ENCODE data around the gene DOCK1. TPM values are rescaled to one million over a fixed set of nuclear protein-coding genes. Genes with fewer than 3 reads are reported as not detected.
A peak's percentile ranks its signal among the peaks of the same experiment; 100 is the strongest.

The DOCK1 gene
- total RNA-seq, 1 experiment from 2014 or later = 22.0 TPM

DNA sequence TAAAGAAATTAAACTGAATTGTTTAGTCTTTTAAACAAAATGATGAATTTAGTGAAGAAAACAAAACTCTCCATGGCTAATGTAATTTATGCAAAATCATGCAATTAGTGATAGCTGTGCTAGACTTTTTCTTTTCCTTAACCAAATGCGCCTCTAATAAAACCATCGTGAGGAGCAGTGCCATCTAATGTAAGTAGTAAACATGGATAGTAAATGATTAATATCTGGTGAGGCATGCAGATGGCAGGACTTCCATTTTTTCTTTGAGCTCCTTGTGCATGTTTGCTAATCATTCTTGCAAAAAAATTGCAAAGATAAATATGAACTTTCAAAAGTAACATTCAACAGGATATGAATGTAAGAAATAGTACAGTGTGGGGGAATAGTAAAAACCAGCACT, 288.9 kb downstream of the DOCK1 start:
- H3K27me3 ChIP-seq = no peaks in the 10 kb centered on the region
- DNase-seq = no peak
- H3K4me3 ChIP-seq = no peak overlapping the region
- H3K9me3 ChIP-seq = no peaks in the 10 kb centered on the region
- H3K36me3 ChIP-seq = no peaks in the 10 kb centered on the region

DNA sequence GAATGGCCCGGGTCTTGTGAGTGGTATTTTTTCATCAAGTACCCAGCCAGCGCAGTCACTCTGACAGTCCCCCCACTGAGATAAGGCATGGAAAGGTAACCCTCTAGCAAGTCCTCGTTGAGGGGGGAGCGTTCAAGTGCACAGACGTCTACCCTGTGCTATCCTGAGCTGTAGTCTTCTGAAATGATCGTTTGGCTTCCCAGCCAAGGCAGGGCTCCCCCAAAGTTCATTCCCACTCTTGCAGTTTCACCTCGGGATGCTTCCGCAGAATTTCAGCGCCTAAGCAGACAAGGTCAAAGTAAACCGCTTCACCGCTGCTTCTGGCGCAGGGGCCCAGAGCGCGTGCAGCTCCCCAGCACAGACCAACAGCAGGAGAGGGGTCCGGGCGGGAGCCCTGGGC, 289.4 kb downstream of the DOCK1 start:
- Histone ChIP-seq H3K4me3 (no peak overlapping the region), H3K27me3 (no peaks in the 10 kb centered on the region), H3K36me3 (no peaks in the 10 kb centered on the region), H3K9me3 (no peaks in the 10 kb centered on the region)
- no peak for DNase-seq

DNA sequence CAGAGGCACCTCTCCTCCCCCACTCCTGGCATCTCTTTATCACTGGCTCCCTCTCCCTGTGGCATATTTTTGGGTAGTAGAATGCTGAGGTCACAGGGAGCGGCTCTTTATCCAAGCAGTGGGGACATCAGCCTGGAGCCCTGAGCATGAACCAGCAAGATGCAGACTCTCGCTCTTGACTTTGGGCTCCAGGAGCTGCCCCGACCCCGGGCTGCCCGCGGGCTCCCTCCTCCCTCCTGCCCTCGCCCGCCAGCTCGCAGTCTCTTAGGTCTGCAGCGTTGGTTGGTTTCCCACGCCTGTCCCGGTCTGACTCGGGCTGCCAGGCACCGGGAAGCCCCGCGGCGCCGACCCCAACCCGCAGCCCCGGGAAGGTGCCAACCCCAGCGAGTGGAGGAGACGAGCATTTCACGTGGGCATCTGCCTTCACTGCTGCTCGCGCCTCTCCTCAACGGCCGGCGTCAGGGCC, 289.8 kb downstream of the DOCK1 start:
- H3K9me3 ChIP-seq = no peaks in the 10 kb centered on the region
- no peaks in the 10 kb centered on the region for H3K27me3 ChIP-seq
- DNase-seq = no peak
- H3K4me3 ChIP-seq = no peak overlapping the region
- H3K36me3 ChIP-seq = no peaks in the 10 kb centered on the region

DNA sequence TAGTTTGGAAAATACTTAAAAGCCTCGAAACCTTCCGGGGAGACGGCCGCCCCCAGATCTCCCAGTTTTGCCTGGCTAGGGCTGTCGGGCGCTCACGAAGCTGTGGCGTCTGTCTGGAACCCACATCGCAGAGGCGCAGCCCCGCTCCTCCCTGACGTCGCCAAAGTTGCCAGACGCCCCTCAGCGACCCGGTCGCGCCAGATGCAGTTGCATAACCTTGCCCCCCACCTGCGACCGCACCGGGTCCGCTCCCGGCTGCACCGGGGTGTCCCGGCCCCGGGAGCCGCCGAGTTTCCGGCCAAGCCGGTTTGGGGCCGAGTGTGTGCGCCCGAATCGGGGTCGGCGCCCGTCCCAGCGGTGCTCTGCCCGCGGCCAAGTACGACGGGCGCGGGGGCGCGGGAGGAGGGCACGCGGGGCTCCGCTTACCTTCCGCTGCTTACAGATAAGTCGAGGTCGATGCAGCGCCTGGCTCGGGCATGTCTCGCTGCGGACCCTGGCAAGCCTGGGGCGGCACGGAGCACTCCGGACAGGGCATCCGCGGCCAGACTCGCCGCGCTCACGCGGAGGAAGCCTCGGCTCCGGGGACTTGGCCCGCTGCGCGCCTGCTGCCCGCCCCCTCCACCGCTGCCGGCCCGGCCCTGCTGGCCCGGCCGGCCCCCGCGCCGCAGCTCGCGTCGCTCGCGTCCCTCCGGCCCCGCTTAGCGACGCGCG, 290.5 kb downstream of the DOCK1 start:
- H3K4me3 ChIP-seq = no peak overlapping the region; the same call in 1 of the 2 replicates
- DNase-seq = peak; percentile 39

DNA sequence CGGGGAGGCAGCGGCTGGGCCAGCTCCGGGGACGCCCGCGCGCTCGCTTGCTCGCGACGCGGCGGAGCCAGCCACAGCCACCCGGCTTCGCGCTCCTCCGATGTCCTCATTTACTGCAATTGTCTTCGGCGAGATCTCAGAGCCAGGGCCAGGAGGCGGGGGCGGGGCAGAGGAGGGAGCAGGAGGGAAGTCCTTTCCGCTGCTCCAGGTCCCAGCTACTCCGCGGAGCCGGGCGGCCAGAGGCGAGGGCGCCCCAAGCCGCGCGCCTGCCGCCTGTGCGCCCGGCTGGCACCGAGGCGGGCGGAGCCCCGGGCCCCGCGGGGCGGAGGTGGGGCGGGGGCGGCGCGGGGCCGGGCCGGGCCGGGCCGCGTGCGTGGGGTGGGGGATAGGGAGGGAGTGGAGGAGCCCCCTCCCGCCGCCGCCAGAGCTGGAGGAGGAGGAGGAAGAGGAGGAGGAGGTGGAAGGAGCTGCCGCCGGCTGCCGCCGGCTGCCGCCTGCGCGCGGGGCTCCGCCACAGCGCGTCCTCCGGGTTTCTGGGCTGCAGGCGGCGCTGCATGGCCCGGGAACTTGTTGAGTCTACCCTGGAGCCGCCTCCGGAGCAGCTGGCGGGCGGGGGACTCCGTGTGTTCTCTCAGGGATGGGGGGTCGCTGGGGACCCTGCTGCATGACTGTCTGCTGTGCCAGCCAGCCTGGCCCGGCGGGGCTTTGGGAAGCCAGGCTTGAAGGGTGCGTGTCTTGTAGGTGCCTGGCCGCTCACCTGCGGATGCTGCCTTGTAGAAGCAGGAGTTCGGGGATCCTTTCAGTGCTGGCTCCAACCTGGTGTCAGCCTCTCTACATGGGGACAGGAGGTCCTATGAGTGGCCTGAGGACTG, 291.3 kb downstream of the DOCK1 start, which contains the start of gene INSYN2A:
INSYN2A (minus strand) TSS at position 310 of the 872 bp plus-strand sequence. CDS start 20,196 bp downstream, outside the sequence.
- H3K27me3 ChIP-seq = no peaks in the 10 kb centered on the region
- H3K36me3 ChIP-seq = no peaks in the 10 kb centered on the region
- DNase-seq = peak; percentile 67
- H3K4me3 ChIP-seq = peak within 1 kb of the TSS; percentile 45
- H3K9me3 ChIP-seq = no peaks in the 10 kb centered on the region

More for the DNA sequence above, 290.5 kb downstream of the DOCK1 start:
- no peaks in the 10 kb centered on the region for H3K27me3 ChIP-seq
- H3K9me3 ChIP-seq = no peaks in the 10 kb centered on the region
- H3K36me3 ChIP-seq = no peaks in the 10 kb centered on the region

DNA sequence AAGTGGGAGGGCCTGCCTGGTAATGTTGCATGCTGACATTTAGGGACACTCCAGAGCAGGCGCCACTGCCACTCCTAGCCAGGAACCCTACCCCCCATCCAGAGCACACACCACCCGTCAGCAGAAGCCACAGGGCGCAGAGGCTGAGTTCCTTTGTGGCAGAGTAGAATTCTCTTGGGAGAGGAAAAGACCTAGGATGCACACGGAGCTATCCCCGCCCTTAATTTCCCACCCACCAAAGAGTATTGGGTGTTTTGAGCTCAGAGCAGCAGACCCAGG, 291.9 kb downstream of the DOCK1 start:
- DNase-seq = no peak
- H3K4me3 ChIP-seq = peak overlapping the region; percentile 45

DNA sequence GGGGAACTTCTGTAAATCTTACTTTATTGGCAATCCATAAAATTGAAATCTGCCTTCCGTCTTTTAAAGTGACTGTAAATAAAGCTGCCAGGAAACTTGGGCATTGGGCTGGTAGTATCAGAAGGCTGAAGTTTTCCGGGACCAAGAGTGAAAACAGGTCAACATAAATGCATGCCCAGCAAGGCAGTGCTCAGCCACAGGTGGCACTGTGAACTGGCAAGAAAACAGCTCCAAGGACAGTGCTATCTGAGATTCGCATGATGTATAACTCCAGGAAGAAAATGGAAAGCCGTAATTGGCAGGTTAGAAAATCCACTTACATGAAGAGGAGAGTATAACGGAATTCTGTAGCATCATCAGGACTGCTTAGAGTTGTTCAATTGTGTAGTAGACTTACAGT, 293.1 kb downstream of the DOCK1 start:
- no peaks in the 10 kb centered on the region; the same call in 1 of the 2 replicates for H3K36me3 ChIP-seq
- no peaks in the 10 kb centered on the region for H3K27me3 ChIP-seq
- no peaks in the 10 kb centered on the region for H3K9me3 ChIP-seq
- DNase-seq = no peak
- no peak overlapping the region for H3K4me3 ChIP-seq

More for the DNA sequence above, 291.9 kb downstream of the DOCK1 start:
- no peaks in the 10 kb centered on the region for H3K36me3 ChIP-seq
- no peaks in the 10 kb centered on the region for H3K27me3 ChIP-seq
- H3K9me3 ChIP-seq = no peaks in the 10 kb centered on the region

DNA sequence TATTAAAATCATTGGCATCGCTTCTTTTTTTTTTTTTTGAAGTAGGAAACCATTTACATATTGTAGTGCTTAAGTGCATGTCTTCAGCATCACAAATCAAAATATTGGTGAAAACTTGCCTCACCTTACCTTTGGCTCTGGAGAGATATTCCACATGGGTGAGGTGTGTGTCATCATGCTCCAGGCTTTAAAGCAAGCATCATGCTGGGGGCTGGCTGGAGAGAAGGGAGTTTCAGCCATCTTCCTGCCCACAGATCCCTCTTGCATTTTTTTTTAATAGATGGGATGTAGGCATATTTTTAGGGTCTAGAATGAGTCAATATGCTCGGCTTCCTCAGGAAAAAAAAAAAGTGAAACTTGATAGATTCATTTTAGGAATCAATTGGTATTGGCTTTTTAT, 293.5 kb downstream of the DOCK1 start:
- no peaks in the 10 kb centered on the region; the same call in 1 of the 2 replicates for H3K36me3 ChIP-seq
- no peak overlapping the region for H3K4me3 ChIP-seq
- no peaks in the 10 kb centered on the region for H3K27me3 ChIP-seq
- no peaks in the 10 kb centered on the region for H3K9me3 ChIP-seq
- DNase-seq = no peak

DNA sequence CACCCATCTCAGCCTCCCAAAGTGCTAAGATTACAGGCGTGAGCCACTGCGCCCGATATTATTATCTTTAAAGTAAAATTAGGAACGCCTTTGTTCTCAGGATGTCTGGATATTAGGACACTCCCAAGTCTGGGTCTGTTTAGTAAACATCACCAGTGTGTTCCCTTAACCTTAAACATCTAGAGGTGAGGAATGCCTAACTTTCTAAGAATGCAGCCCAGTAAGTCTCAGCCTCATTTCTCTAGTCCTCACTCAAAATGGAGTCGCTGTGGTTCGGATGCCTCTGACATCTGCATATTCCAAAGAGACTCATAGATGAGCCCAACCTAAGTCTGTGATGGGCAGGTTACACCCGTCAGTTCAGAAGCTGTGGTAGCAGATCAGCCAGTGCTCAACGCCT, 295.4 kb downstream of the DOCK1 start:
- H3K9me3 ChIP-seq = no peaks in the 10 kb centered on the region
- H3K4me3 ChIP-seq = no peak overlapping the region
- no peaks in the 10 kb centered on the region; the same call in 1 of the 2 replicates for H3K36me3 ChIP-seq
- no peaks in the 10 kb centered on the region for H3K27me3 ChIP-seq
- no peak for DNase-seq

DNA sequence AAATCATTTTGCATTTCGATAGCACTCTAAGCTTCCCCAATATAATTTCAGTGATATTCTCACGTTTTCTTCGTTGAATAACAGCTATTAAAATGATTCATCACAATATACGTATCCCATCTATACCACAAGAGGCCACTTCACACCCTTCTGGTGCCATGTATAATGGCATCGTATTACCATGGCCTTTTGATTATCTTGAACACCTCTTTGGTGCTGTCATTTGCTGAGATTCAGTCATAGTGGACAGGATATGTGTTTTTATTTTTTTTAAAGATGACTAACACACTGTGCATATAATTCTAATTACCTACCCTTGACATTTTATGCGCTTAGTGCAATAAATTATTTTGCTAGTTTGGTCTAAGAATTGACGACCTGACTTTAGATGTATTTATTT, 297.8 kb downstream of the DOCK1 start:
- Histone ChIP-seq H3K4me3 (no peak overlapping the region), H3K36me3 (no peaks in the 10 kb centered on the region; the same call in 1 of the 2 replicates), H3K9me3 (no peaks in the 10 kb centered on the region), H3K27me3 (no peaks in the 10 kb centered on the region)
- DNase-seq = no peak

DNA sequence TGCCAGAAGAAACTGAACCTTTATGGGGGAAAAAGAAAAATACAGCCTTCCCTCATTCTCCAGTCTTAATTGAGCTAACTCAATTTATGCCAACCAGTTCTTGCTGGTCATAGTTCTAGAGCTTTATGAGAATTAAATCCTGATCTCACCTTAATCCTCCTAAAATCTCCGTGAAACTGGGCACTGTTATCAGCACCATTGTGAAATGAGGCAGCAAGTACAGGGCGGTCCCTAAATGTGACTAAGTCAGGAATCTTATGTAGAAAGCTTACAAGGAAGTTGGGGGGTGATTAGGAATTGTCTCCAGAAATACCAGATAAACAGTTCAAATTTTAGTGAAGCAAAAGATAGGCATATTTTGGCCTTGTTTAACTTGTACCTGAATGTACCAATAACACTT, 301.9 kb downstream of the DOCK1 start:
- Histone ChIP-seq H3K27me3 (no peaks in the 10 kb centered on the region), H3K4me3 (no peak overlapping the region), H3K36me3 (no peaks in the 10 kb centered on the region; the same call in 1 of the 2 replicates), H3K9me3 (no peaks in the 10 kb centered on the region)
- DNase-seq = no peak

DNA sequence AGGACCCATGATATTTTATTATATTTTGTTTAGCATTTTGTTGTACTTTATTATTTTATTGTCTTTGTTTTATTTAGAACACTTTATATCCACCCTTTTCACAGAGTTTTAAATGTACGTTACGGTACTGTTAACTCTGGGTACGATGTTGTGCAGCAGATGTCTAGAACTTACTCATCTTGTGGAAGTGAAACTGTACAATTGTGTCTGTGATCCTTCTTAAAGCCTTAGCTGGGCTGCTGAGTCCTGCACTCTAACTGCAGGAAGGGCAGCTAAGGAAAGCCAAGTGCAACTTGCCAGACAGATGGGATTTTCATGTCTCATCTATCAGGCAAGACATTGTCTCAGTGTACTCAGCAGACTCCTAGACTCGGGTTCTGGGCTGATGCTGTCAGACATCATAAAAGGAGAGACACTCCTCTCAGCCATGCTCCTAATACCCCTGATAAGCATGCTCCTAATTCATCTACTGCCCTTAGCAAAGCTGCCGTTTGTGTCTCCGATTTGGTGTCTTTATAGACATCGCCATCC, 305.8 kb downstream of the DOCK1 start:
- no peaks in the 10 kb centered on the region for H3K27me3 ChIP-seq
- H3K4me3 ChIP-seq = no peak overlapping the region
- H3K36me3 ChIP-seq = no peaks in the 10 kb centered on the region
- H3K9me3 ChIP-seq = no peaks in the 10 kb centered on the region
- DNase-seq = no peak

DNA sequence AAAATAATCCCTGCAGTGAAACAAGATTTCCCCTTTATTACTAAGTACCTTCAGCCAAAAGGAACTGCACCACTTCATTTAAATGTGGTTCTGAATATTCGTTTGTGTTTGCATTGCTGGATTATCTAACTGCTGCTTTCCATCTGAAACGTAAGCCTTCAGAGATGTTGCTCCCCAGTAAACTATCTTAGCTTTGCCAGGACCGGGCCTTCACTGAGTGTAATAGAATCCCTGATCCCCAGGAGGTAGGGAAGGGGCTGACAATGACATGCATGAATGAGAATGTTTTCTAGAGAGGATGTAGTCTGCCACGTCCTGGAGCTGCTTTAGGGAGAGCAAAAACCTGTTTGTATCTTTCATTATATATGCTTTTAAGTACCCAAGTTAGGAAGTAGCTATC, 310.6 kb downstream of the DOCK1 start:
- DNase-seq = no peak
- no peak overlapping the region for H3K4me3 ChIP-seq
- H3K27me3 ChIP-seq = no peaks in the 10 kb centered on the region
- no peaks in the 10 kb centered on the region for H3K36me3 ChIP-seq
- no peaks in the 10 kb centered on the region for H3K9me3 ChIP-seq

DNA sequence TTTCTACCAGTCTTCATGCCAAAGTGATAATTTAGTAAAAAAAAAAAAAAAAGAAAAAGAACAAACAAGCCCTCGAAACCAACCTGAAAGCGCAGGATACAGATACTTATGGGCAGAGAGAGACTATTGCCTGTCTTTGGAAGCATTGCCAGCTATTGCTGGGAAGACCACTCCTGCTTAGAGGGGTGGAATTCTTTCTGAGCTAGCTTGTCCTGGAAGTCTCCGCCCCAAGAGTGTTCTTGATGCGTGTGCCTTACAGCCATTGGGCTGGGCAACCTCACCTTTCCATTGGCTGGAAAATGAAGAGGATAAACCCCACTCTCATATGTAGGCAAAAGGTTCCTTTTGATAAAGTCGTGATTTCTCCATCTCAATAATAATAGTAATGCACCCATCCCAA, 311.0 kb downstream of the DOCK1 start:
- Histone ChIP-seq H3K9me3 (no peaks in the 10 kb centered on the region), H3K4me3 (no peak overlapping the region), H3K27me3 (no peaks in the 10 kb centered on the region), H3K36me3 (no peaks in the 10 kb centered on the region)
- no peak for DNase-seq

DNA sequence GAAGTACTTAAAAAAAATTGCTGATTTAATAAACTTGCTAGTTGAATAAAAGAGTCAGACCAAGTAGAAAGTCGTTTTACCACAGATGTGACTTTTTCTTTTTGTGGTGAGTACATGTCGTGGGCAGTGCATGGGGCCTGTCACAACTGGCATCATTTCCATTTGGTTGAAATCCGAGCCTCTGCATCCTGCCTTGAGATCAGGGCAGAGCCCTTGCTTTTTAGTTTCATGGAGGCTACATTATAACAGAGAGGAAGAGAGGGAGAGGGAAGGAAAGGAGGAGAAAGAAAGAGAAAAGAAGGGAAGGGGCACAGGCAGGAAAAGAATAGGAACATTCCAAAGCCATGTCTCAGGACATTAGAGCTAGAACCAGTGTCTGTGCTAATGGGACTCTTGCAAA, 311.6 kb downstream of the DOCK1 start:
- Histone ChIP-seq H3K9me3 (no peaks in the 10 kb centered on the region), H3K4me3 (no peak overlapping the region), H3K36me3 (no peaks in the 10 kb centered on the region), H3K27me3 (no peaks in the 10 kb centered on the region)
- no peak for DNase-seq

DNA sequence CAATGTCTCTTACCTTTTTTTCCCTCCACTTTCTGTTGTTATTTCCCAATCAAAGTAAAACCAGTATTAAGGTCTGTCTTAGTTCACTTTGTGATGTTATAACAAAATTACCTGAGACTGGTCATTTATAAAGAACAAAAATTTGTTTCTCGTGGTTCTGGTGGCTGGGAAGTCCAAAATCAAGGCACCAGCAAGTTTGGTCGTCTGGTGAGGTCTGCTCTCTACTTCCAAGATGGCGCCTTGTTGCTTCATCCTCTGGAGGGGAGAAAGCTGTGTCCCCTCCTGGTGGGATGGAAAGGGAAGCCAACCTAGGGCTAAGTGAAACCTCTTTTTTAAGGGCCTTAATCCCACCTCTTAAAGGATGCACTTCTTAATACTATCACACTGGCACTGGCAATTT, 313.4 kb downstream of the DOCK1 start:
- Histone ChIP-seq H3K27me3 (no peaks in the 10 kb centered on the region), H3K9me3 (no peaks in the 10 kb centered on the region), H3K4me3 (no peak overlapping the region), H3K36me3 (no peaks in the 10 kb centered on the region)
- DNase-seq = no peak

DNA sequence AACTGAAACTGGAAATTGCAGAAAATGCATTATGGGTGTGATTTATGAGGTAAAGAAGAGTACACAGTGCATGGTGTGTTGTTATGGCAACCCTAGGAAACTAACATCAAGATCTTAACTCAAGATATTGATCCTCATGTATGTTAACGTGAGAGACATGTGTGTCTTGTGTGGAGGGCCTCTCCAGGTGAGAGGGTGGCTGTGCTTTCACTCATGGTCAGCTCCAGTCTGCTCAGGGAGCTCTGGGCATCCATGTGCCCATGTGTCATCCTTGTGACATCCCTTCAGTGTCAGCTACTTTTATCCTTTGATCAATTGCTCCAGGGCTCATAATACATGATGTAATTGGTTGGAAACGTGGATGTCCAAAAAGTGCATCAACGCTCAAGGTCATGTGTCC, 316.1 kb downstream of the DOCK1 start:
- H3K27me3 ChIP-seq = no peaks in the 10 kb centered on the region
- H3K36me3 ChIP-seq = no peaks in the 10 kb centered on the region
- H3K9me3 ChIP-seq = no peaks in the 10 kb centered on the region
- no peak overlapping the region for H3K4me3 ChIP-seq
- no peak for DNase-seq

Measured in MG63 (cell line).